HFFc6 (cell line): ENCODE data around the gene ARFGAP1. TPM values are rescaled to one million over a fixed set of nuclear protein-coding genes. Genes with fewer than 3 reads are reported as not detected.

Experiments used
- DNase-seq: peaks from one replicate; pipeline ENCODE4 v3.0.0-alpha.2; 2018
- H3K27ac Mint-ChIP-seq: 2 replicates; pipeline ENCODE4 v1.8.0; 2020; ENCODE audit warnings: mild to moderate bottlenecking, mixed read lengths
- H3K27me3 Mint-ChIP-seq: 2 replicates; pipeline ENCODE4 v1.8.0; 2021; ENCODE audit warnings: mild to moderate bottlenecking, moderate library complexity, mixed read lengths; ENCODE audit not compliant: insufficient read depth
- H3K36me3 Mint-ChIP-seq: 2 replicates; pipeline ENCODE4 v1.8.0; 2021; ENCODE audit warnings: low read depth, mixed read lengths
- H3K4me1 Mint-ChIP-seq: 2 replicates; pipeline ENCODE4 v1.8.0; 2020; ENCODE audit warnings: low read depth, mixed read lengths
- H3K4me3 Mint-ChIP-seq: 2 replicates; pipeline ENCODE4 v1.8.0; 2020; ENCODE audit warnings: mild to moderate bottlenecking, moderate library complexity, mixed read lengths
- H3K9me3 Mint-ChIP-seq: 2 replicates; pipeline ENCODE4 v1.8.0; 2020; ENCODE audit warnings: mild to moderate bottlenecking, mixed read lengths
- total RNA-seq, 6 experiments: library from RNA; stranded (reverse); fragmentation: NEBNext Ultra II Directional; extraction: Animal tissue kit (Norgen Biotek cat#: 25700); gene quantifications; 2 replicates in 1 of 6; 3 replicates in 5 of 6; pipeline ENCODE4 v1.2.3, GENCODE V29; 2021
- TF ChIP-seq, protein P1 (sequence below): fragments of 200-600 bp; sonication (generic); IDR thresholded peaks from 2 replicates; pipeline ENCODE4 v1.5.0; 2021; ENCODE audit warnings: antibody characterized with exemption, mild to moderate bottlenecking

The ARFGAP1 gene
- total RNA-seq, 6 experiments from 2014 or later: 106 to 123 (median 112) TPM

DNA sequence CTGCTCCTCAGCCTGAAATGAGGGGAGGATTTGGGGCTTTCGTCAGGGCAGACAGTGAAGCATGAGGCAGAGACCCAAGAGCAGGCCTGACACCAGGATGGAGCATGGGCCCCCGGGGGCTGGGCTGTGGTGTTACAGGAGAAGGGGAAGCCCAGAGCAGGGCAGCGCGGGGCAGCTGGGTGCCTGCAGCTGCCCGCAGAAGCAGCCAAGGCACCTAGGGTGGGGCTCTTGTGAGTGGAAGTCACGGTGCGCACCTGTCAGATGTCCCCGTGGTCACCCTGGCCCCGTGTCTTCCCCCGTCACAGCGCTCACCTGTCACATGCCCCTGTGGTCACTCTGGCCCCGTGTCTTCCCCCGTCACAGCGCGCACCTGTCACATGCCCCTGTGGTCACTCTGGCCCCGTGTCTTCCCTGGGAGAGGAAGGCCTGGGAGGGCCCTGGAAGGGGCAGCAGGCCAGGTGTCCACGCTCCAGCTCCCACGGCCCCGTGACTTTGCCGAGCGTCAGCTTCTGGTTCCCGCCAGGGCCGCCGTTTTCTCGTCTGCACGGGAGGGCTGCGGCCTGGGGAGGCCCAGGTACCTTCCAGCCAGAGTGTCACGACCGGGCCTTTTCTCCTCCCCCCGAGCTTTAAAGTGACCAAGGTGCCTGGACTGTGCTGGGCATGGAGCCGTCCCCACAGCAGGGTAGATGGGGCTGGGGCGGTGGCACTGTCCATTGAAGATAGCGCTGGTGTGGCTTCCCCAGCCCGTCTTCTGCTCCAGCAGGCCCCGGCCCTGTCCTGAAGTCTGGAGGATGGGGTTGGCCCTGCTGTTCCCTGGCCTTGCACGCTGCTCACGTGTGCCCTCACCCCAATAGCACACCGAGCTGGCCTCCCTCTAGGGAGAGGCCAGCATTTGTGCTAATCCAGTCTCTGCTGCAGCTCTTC, 9.4 kb downstream of the ARFGAP1 start:
- no peaks in the 10 kb centered on the region; the same call in 1 of the 2 replicates for H3K36me3 Mint-ChIP-seq
- H3K4me1 Mint-ChIP-seq: no peaks in the 10 kb centered on the region
- H3K27ac Mint-ChIP-seq: no peak overlapping the region
- TF ChIP-seq, protein P1, sequence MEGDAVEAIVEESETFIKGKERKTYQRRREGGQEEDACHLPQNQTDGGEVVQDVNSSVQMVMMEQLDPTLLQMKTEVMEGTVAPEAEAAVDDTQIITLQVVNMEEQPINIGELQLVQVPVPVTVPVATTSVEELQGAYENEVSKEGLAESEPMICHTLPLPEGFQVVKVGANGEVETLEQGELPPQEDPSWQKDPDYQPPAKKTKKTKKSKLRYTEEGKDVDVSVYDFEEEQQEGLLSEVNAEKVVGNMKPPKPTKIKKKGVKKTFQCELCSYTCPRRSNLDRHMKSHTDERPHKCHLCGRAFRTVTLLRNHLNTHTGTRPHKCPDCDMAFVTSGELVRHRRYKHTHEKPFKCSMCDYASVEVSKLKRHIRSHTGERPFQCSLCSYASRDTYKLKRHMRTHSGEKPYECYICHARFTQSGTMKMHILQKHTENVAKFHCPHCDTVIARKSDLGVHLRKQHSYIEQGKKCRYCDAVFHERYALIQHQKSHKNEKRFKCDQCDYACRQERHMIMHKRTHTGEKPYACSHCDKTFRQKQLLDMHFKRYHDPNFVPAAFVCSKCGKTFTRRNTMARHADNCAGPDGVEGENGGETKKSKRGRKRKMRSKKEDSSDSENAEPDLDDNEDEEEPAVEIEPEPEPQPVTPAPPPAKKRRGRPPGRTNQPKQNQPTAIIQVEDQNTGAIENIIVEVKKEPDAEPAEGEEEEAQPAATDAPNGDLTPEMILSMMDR: no peak
- no peak for DNase-seq
- no peaks in the 10 kb centered on the region for H3K9me3 Mint-ChIP-seq
- H3K27me3 Mint-ChIP-seq: no peaks in the 10 kb centered on the region; the same call in 1 of the 2 replicates
- no peak overlapping the region for H3K4me3 Mint-ChIP-seq

DNA sequence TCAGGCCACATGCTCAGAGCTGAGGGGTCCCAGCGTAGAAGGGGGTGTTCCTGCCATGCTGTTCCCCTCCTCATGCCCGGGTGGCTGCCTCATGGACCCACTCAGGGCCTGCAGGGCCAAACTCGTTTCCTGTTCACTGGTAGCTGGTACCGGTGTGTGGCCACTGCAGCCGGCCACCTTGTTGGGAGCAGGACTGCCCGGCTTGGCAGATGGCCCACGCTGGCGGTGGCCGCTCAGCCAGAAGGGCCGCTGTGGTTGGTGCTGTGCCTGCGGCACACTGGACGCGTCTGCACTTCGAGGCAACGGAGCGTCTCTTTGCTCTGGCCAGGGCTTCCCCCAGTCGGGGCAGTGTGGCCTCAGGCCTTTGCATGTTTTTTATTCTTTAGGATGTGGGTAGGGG, 10.3 kb downstream of the ARFGAP1 start:
- Mint-ChIP-seq H3K4me3 (no peak overlapping the region), H3K36me3 (no peaks in the 10 kb centered on the region; the same call in 1 of the 2 replicates), H3K9me3 (no peaks in the 10 kb centered on the region), H3K4me1 (no peaks in the 10 kb centered on the region), H3K27ac (no peak overlapping the region), H3K27me3 (no peaks in the 10 kb centered on the region; the same call in 1 of the 2 replicates)
- DNase-seq: no peak
- TF ChIP-seq, protein P1: no peak

DNA sequence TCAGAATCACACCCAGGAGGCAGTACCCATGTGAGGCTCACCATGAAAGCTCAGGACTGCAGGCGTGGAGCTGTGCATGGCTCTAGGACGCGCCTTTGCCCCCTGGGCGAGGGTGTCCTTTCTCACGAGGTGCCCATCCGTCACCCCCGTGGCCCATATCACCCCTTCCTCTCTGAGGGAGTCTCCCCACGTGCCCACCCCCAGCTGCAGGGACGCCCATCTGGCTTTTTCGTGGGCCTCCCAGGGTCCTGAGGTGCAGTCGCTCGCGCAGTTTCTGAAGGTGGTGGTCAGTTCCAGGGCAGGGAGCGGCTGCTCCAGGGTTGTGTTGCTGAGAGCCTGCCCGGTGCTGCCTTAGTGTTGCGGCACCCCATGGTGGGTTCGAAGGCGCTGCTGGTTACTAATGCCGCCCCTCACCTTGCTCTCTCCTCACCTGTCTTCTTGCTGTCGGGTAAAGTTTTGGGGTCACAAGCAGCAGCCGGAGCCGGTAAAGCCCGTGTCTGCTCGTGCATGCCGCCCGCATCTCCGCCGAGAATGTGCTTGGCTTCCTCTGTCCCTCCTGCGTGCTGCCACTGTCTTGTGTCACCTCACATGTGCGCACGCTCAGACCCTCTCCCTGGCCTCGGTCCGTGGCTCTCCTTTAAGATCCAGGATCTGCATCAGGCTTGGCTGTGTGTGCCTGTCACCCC, 10.9 kb downstream of the ARFGAP1 start:
- no peak for DNase-seq
- TF ChIP-seq, protein P1: no peak
- no peaks in the 10 kb centered on the region for H3K4me1 Mint-ChIP-seq
- no peaks in the 10 kb centered on the region; the same call in 1 of the 2 replicates for H3K36me3 Mint-ChIP-seq
- H3K9me3 Mint-ChIP-seq: no peaks in the 10 kb centered on the region
- no peaks in the 10 kb centered on the region; the same call in 1 of the 2 replicates for H3K27me3 Mint-ChIP-seq
- H3K27ac Mint-ChIP-seq: no peak overlapping the region
- H3K4me3 Mint-ChIP-seq: no peak overlapping the region

DNA sequence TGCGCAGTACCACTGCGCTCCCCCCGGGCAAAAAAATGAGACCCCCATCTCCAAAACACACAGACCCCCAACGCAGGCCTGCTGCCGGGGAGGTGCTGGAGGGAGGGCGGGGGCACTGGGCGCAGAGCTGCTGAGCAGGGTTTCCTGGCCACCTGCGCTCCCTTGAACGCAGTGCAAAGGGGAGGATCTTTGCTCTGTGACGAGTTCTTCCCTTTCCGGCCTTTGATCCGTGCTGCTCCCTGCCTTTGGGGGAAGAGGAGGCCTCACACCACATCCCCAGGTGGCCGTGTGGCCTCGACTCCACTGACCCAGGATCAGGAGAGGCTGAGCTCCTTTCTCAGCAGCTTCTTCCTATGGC, 11.4 kb downstream of the ARFGAP1 start:
- TF ChIP-seq, protein P1: no peak
- no peak overlapping the region for H3K27ac Mint-ChIP-seq
- no peak overlapping the region for H3K4me3 Mint-ChIP-seq
- no peaks in the 10 kb centered on the region for H3K4me1 Mint-ChIP-seq
- no peaks in the 10 kb centered on the region for H3K9me3 Mint-ChIP-seq
- DNase-seq: no peak
- no peaks in the 10 kb centered on the region; the same call in 1 of the 2 replicates for H3K36me3 Mint-ChIP-seq
- peaks cover 2% of the 10 kb centered on the region for H3K27me3 Mint-ChIP-seq

DNA sequence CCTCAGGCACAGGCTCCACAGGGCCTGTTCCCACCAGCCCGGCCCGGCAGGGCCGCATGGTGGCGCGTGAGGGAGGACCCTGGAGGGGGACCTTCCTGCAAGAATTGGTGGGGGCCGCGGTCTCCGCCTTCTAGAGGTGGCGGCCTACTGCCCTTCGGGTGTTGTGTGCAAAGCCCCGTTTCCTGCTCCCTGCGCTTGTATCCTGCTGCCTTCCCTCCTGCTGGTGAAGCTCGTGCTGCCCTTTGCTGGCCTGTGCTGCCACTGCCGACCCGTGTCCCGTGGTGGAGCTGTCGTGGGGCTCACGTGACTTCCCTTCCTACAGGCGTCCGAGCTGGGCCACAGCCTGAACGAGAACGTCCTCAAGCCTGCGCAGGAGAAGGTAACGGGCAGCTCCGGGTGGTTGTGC, 11.9 kb downstream of the ARFGAP1 start:
- no peaks in the 10 kb centered on the region; the same call in 1 of the 2 replicates for H3K36me3 Mint-ChIP-seq
- H3K9me3 Mint-ChIP-seq: no peaks in the 10 kb centered on the region
- peaks cover 2% of the 10 kb centered on the region for H3K27me3 Mint-ChIP-seq
- no peak for DNase-seq
- no peak overlapping the region for H3K27ac Mint-ChIP-seq
- TF ChIP-seq, protein P1: no peak
- no peaks in the 10 kb centered on the region for H3K4me1 Mint-ChIP-seq
- H3K4me3 Mint-ChIP-seq: no peak overlapping the region; the same call in 1 of the 2 replicates
